A549 (cell line): ENCODE results near the gene PHTF2. TPM values are rescaled to one million over a fixed set of nuclear protein-coding genes. Genes with fewer than 3 reads are reported as not detected.

ENCODE experiments used
- ATAC-seq, 2 experiments: fragments of 200-7000 bp in 1 of 2; fragments of >200 bp in 1 of 2; cut with Nextera tagmentation in 1 of 2; cut with Tn5 transposase in 1 of 2; 3 replicates each; pipeline versions ENCODE4 v1.8.0 to v1.9.1; 2018 to 2020; ENCODE audit warnings: mild to moderate bottlenecking in 1 of 2, moderate library complexity in 1 of 2
- CTCF ChIA-PET: fragments of 300-600 bp; sonication (Branson Sonifier 250); formaldehyde crosslinking; extraction: SDS; loops from one replicate; lab custom pipeline; 2021; ENCODE audit warnings: antibody characterized with exemption, inconsistent platforms; lab: Yijun Ruan, JAX
- POLR2A ChIA-PET: fragments of 350-600 bp; formaldehyde crosslinking; extraction: SDS; loops from one replicate; lab custom pipeline; 2021; ENCODE audit warnings: antibody characterized with exemption, inconsistent platforms; lab: Yijun Ruan, JAX
- DNase-seq, 2 experiments: peaks; one replicate each; pipeline versions ENCODE4 v3.0.0 to v3.0.0-alpha.2; 2011 to 2016; ENCODE audit warnings: low read depth in 1 of 2, low spot score in 1 of 2
- FAIRE-seq: peaks from 2 replicates; lab custom pipeline; 2011; peaks lifted over from hg19 to GRCh38; lab: Jason Lieb, UNC
- H3K27ac ChIP-seq, 2 experiments: fragments of >200 bp; sonication (Bioruptor Twin); formaldehyde crosslinking; 3 replicates each; pipeline ENCODE4 v1.5.1; 2016 to 2017
- H3K4me1 ChIP-seq: fragments of >200 bp; sonication (Bioruptor Twin); formaldehyde crosslinking; 3 replicates; pipeline ENCODE4 v1.6.1; 2016
- H3K4me2 ChIP-seq: fragments of >200 bp; sonication (Bioruptor Twin); formaldehyde crosslinking; 3 replicates; pipeline ENCODE4 v1.6.1; 2016
- H3K4me3 ChIP-seq: fragments of >200 bp; sonication (Bioruptor Twin); formaldehyde crosslinking; 3 replicates; pipeline ENCODE4 v1.5.1; 2016
- H3K9me3 ChIP-seq: fragments of >200 bp; sonication (Bioruptor Twin); formaldehyde crosslinking; 3 replicates; pipeline ENCODE4 v1.6.1; 2016
- CBX2 ChIP-seq: fragments of 200-600 bp; sonication (generic); IDR thresholded peaks from 2 replicates; pipeline ENCODE4 v1.6.1; 2016; ENCODE audit warnings: low read depth, mild to moderate bottlenecking, borderline replicate concordance
- CBX8 ChIP-seq: fragments of 200-600 bp; sonication (generic); IDR thresholded peaks from 2 replicates; pipeline ENCODE4 v1.6.1; 2016
- FOSL2 ChIP-seq, 2 experiments: fragments of 450-650 bp in 1 of 2; fragments of >200 bp in 1 of 2; sonication (Bioruptor Twin) in 1 of 2; formaldehyde crosslinking; IDR thresholded peaks; 2 replicates each; pipeline versions ENCODE4 v1.5.0 to v1.6.1; 2016 to 2020; ENCODE audit warnings: mild to moderate bottlenecking in 1 of 2, moderate library complexity in 1 of 2
- GATA3 ChIP-seq: IDR thresholded peaks from 2 replicates; pipeline ENCODE4 v1.6.1; 2012; ENCODE audit warnings: borderline replicate concordance
- HEYL ChIP-seq: fragments of 250-450 bp; sonication (Bioruptor Pico); IDR thresholded peaks from 2 replicates; pipeline ENCODE4 v1.8.0; 2021; ENCODE audit warnings: mild to moderate bottlenecking, moderate library complexity
- HMGXB4 ChIP-seq: fragments of 250-450 bp; sonication (Bioruptor Pico); IDR thresholded peaks from 2 replicates; pipeline ENCODE4 v1.5.0; 2021; ENCODE audit warnings: mild to moderate bottlenecking, moderate library complexity, borderline replicate concordance
- JUN ChIP-seq, 2 experiments: fragments of >200 bp; sonication (Bioruptor Twin); formaldehyde crosslinking; IDR thresholded peaks; 2 replicates in 1 of 2; 3 replicates in 1 of 2; pipeline ENCODE4 v1.6.1; 2016 to 2017
- MAZ ChIP-seq: fragments of 150-350 bp; IDR thresholded peaks from 2 replicates; pipeline ENCODE4 v1.6.1; 2014; ENCODE audit warnings: antibody characterized with exemption, low read depth, low read length, borderline replicate concordance
- NPAS2 ChIP-seq: fragments of 250-450 bp; sonication (Bioruptor Pico); IDR thresholded peaks from 2 replicates; pipeline ENCODE4 v1.8.0; 2022; ENCODE audit warnings: mild to moderate bottlenecking, moderate library complexity, borderline replicate concordance
- NR3C1 ChIP-seq: fragments of >200 bp; sonication (Bioruptor Twin); formaldehyde crosslinking; IDR thresholded peaks from 3 replicates; pipeline ENCODE4 v1.6.1; 2017
- POLR2A ChIP-seq: IDR thresholded peaks from 2 replicates; pipeline ENCODE4 v1.6.1; 2012; ENCODE audit warnings: mild to moderate bottlenecking, low read length
- POLR2AphosphoS2 ChIP-seq: conservative IDR thresholded peaks from 2 replicates; pipeline ENCODE4 v1.6.1; 2012; ENCODE audit warnings: low read length, improper control_type of control experiment, inconsistent platforms
- RAD21 ChIP-seq, 2 experiments: fragments of >200 bp in 1 of 2; sonication (Bioruptor Twin) in 1 of 2; formaldehyde crosslinking in 1 of 2; IDR thresholded peaks in 1 of 2; conservative IDR thresholded peaks in 1 of 2; 2 replicates in 1 of 2; 3 replicates in 1 of 2; pipeline ENCODE4 v1.6.1; 2012 to 2018; ENCODE audit warnings: inconsistent platforms in 1 of 2
- REST ChIP-seq: fragments of 200-600 bp; sonication (generic); IDR thresholded peaks from 2 replicates; pipeline ENCODE4 v1.6.1; 2016; ENCODE audit warnings: antibody characterized with exemption, mild to moderate bottlenecking, moderate library complexity
- RFX5 ChIP-seq: fragments of 450-650 bp; IDR thresholded peaks from 2 replicates; pipeline ENCODE4 v1.7.1; 2014; ENCODE audit warnings: antibody characterized with exemption, mild to moderate bottlenecking, moderate library complexity
- RNF2 ChIP-seq: fragments of 200-600 bp; sonication (generic); IDR thresholded peaks from 2 replicates; pipeline ENCODE4 v1.6.1; 2016; ENCODE audit warnings: low read depth, mild to moderate bottlenecking, antibody characterized with exemption, moderate library complexity, borderline replicate concordance
- SMC3 ChIP-seq: fragments of >200 bp; sonication (Bioruptor Twin); formaldehyde crosslinking; IDR thresholded peaks from 3 replicates; pipeline ENCODE4 v1.6.1; 2018; ENCODE audit warnings: inconsistent platforms
- ZFP36 ChIP-seq: fragments of 450-650 bp; IDR thresholded peaks from 2 replicates; pipeline ENCODE4 v1.6.1; 2014; ENCODE audit warnings: borderline replicate concordance; ENCODE audit not compliant: partially characterized antibody
- ZNF302 ChIP-seq: fragments of 250-450 bp; sonication (Bioruptor Pico); IDR thresholded peaks from 2 replicates; pipeline ENCODE4 v1.9.0; 2021; ENCODE audit warnings: inconsistent platforms, mild to moderate bottlenecking, moderate library complexity
- ZSCAN20 ChIP-seq: fragments of 250-450 bp; sonication (Bioruptor Pico); IDR thresholded peaks from 2 replicates; pipeline ENCODE4 v1.8.0; 2022; ENCODE audit warnings: mild to moderate bottlenecking, moderate library complexity
- WGBS: methylation state at CpG from one replicate; pipeline ENCODE4 v1.1.6; 2017; ENCODE audit errors: missing lambda C conversion rate; 5-methylcytosine and 5-hydroxymethylcytosine counted together
- polyA plus RNA-seq, 4 experiments: library from polyadenylated mRNA; depleted of rRNA in 3 of 4; stranded (reverse); fragments of >200 nt; fragmentation: RNase III in 1 of 4; extraction: RNeasy Plus Mini Kit Qiagen cat#74134 plus additional on column Dnase treatment in 1 of 4; gene quantifications; 2 replicates in 3 of 4; 3 replicates in 1 of 4; pipeline ENCODE4 v1.2.3, GENCODE V29; 2011 to 2017
- TF ChIP-seq, protein P1 (sequence below): IDR thresholded peaks from 2 replicates; pipeline ENCODE4 v1.6.1; 2012; ENCODE audit warnings: low read depth, borderline replicate concordance

PHTF2 gene
- polyA plus RNA-seq, 2 of the 4 experiments (the other 2 are of a cell fraction), result 14.5 to 41.6 TPM

- TF ChIP-seq RAD21 (conservative IDR thresholded peaks at IDR 0.05 in 1 of 2, IDR thresholded peaks at IDR 0.05 in 1 of 2) (peak; percentile 28 to 66; a peak in 4 of 5 replicates), ZFP36 (no peak), ZSCAN20 (CRISPR knock-in tag) (no peak), NPAS2 (CRISPR knock-in tag) (no peak), SMC3 (peak; percentile 60), NR3C1 (no peak), POLR2A (peak; percentile 34), HMGXB4 (no peak), CBX8 (no peak), GATA3 (no peak), RNF2 (no peak)
- TF ChIP-seq, protein P1, sequence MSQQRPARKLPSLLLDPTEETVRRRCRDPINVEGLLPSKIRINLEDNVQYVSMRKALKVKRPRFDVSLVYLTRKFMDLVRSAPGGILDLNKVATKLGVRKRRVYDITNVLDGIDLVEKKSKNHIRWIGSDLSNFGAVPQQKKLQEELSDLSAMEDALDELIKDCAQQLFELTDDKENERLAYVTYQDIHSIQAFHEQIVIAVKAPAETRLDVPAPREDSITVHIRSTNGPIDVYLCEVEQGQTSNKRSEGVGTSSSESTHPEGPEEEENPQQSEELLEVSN, result peak; percentile 48; the same call in 1 of the 2 replicates
Observed at GRCh38 chr7:77798394-77799077, at the start of gene PHTF2, which contains the start of gene TMEM60 (continued).

- TF ChIP-seq REST, result no peak
- TF ChIP-seq JUN (IDR thresholded peaks at IDR 0.05), result no peak
- TF ChIP-seq FOSL2 (IDR thresholded peaks at IDR 0.05), result no peak
- TF ChIP-seq FOSL2 (CRISPR knock-in tag; IDR thresholded peaks at IDR 0.05), result no peak
- no peak for TF ChIP-seq GATA3
- no peak for TF ChIP-seq HEYL (CRISPR knock-in tag)
- no peak for DNase-seq
- Histone ChIP-seq H3K4me2 (no peak overlapping the region), H3K9me3 (no peaks in the 10 kb centered on the region), H3K4me3 (no peak overlapping the region), H3K4me1 (peaks cover under 1% of the 10 kb centered on the region; the same call in 1 of the 3 replicates), H3K27ac (no peak overlapping the region)
- no peak for FAIRE-seq
- CTCF ChIA-PET, result interaction anchor here (0.7 kb wide), 1 partner anchor 8 kb away, joined by 3 read pairs; no protein-coding TSS in a partner anchor
- WGBS, result 82% methylated on average over 2 of the region's 2 CpGs
- POLR2A ChIA-PET, result no interaction called here
- ATAC-seq, result no peak
Observed at GRCh38 chr7:77752016-77752415, 46.6 kb upstream of the PHTF2 start.

- H3K9me3 ChIP-seq, result no peaks in the 10 kb centered on the region
- ChIA-PET CTCF (interaction anchor here (0.9 to 1.1 kb wide), 2 partner anchors 95 to 102 kb away, joined by 3 read pairs; no protein-coding TSS in a partner anchor), POLR2A (no interaction called here)
- DNase-seq (no peak), FAIRE-seq (no peak), ATAC-seq (no peak)
- H3K4me3 ChIP-seq, result no peak overlapping the region
- no peak overlapping the region for H3K27ac ChIP-seq
- 83% methylated on average over 1 of the region's 1 CpG for WGBS
- no peak for TF ChIP-seq REST
- no peak for TF ChIP-seq RFX5
- no peak for TF ChIP-seq CBX2
- TF ChIP-seq MAZ, result no peak
- no peak for TF ChIP-seq ZNF302 (CRISPR knock-in tag)
- TF ChIP-seq POLR2AphosphoS2, result no peak
- H3K4me2 ChIP-seq, result no peak overlapping the region
- H3K4me1 ChIP-seq, result no peaks in the 10 kb centered on the region
Observed at GRCh38 chr7:77753173-77753572, 45.4 kb upstream of the PHTF2 start.
